ENCODE measurements around the gene NEDD8. TPM values are rescaled to one million over a fixed set of nuclear protein-coding genes. Genes with fewer than 3 reads are reported as not detected.

Gene NEDD8
- total RNA-seq, 2 donors from 2014 or later: 28.7 to 77.6 TPM

DNA sequence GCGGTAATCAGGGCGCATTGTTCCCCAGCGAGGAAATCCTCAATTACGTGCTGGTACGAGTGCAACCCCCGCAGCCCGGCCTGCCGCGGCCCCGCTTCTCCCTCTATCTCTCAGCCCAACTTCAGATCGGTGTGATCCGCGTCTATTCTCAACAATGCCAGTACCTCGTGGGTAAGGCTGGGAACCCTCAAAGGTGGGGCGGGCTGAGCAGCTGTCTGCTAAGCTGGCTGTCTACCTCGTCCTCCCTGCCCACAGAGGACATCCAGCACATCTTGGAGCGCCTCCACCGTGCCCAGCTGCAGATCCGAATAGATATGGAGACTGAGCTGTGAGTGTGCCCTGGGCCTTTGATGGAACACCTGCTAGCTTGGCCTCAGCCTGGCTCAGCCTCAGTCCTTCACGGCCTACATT lies 59.3 kb downstream of the NEDD8 start:
- Histone ChIP-seq H3K9me3 (no peaks in the 10 kb centered on the region), H3K4me1 (no peaks in the 10 kb centered on the region), H3K36me3 (replicated peaks in 1 of 2; ENCODE audit: insufficient read depth in 1 of 2, low read depth in 2 of 2) (no peaks in the 10 kb centered on the region), H3K4me3 (no peak overlapping the region), H3K27ac (no peak overlapping the region), H3K27me3 (no peaks in the 10 kb centered on the region)
- no peak for DNase-seq
- 76 to 87% methylated on average over 17 to 20 of the region's 20 CpGs for WGBS, 2 donors
- ATAC-seq: no peak
- intact Hi-C loops (cut with DNase I): no loop called here
- TF ChIP-seq POLR2A (IDR thresholded peaks at IDR 0.05) (no peak), CTCF (IDR thresholded peaks at IDR 0.05) (no peak)

GRCh38 chr14:24172261-24172860 lies 59.8 kb downstream of the NEDD8 start:
- WGBS, 2 donors: 58 to 70% methylated on average over 21 to 30 of the region's 30 CpGs
- Histone ChIP-seq H3K36me3 (replicated peaks in 1 of 2; ENCODE audit: insufficient read depth in 1 of 2, low read depth in 2 of 2) (peaks cover 0 to 2% of the 10 kb centered on the region in 2 donors), H3K27me3 (no peaks in the 10 kb centered on the region), H3K4me3 (no peak overlapping the region), H3K27ac (peak overlapping the region in 1 of 4 donors; percentile 5), H3K9me3 (no peaks in the 10 kb centered on the region), H3K4me1 (no peaks in the 10 kb centered on the region)
- ATAC-seq: no peak
- no peak for TF ChIP-seq CTCF (IDR thresholded peaks at IDR 0.05)
- intact Hi-C loops (cut with DNase I): no loop called here
- DNase-seq: no peak

GRCh38 chr14:24171422-24172260 lies 60.5 kb downstream of the NEDD8 start, which contains the start of gene REC8:
REC8 (plus strand) TSS chr14:24172080; CDS start chr14:24172553, 473 bp downstream.
- Histone ChIP-seq H3K9me3 (no peaks in the 10 kb centered on the region), H3K27me3 (no peaks in the 10 kb centered on the region), H3K27ac (peak within 1 kb of the TSS in 1 of 4 donors; percentile 5), H3K36me3 (replicated peaks in 1 of 2; ENCODE audit: insufficient read depth in 1 of 2, low read depth in 2 of 2) (peaks cover 0 to 3% of the 10 kb centered on the region in 2 donors), H3K4me3 (no peak within 1 kb of the TSS), H3K4me1 (no peaks in the 10 kb centered on the region)
- 49 to 63% methylated on average over 25 to 63 of the region's 63 CpGs for WGBS, 2 donors
- DNase-seq: peak; percentile 44 to 78 (median 62)
- peak; percentile 70 for ATAC-seq
- TF ChIP-seq POLR2A (IDR thresholded peaks at IDR 0.05) (peak in 1 of 3 donors; percentile 7), CTCF (IDR thresholded peaks at IDR 0.05) (no peak)
- intact Hi-C loops (cut with DNase I): no loop called here

DNA sequence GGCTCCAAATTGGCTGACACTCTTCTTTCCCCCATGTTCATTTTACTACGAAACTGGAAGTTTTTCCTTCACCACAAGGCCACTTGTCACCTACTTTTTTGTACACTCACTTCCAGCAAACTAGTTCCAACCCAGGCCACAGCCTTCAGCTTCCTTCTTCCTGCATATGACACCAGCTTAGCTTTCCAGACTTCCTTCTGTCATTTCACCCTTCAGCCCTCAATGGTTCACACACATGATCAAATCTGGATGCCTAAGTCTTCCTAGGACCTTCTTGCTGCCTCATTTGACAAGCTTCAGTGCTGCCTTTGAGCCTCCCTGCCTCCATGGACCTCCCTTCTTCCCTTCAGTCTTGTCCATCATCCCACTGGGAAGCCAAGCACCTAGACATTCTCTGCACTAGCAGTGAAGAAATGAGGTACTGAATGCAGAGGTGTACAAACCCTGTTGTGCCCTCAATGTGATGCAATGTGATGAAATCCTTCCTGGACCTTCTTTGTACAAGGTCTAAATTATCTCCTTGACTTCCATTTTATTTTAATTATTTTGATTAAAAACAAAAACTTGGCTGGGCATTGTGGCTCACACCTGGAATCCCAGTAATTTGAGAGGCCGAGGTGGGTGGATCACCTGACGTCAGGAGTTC lies 64.6 kb downstream of the NEDD8 start:
- Histone ChIP-seq H3K27me3 (no peaks in the 10 kb centered on the region), H3K9me3 (no peaks in the 10 kb centered on the region), H3K4me3 (no peak overlapping the region), H3K4me1 (peaks cover 9% of the 10 kb centered on the region), H3K27ac (no peak overlapping the region), H3K36me3 (replicated peaks in 1 of 2; ENCODE audit: insufficient read depth in 1 of 2, low read depth in 2 of 2) (peaks cover 5 to 32% of the 10 kb centered on the region in 2 donors)
- 76 to 83% methylated on average over 3 of the region's 3 CpGs for WGBS, 2 donors
- TF ChIP-seq POLR2A (IDR thresholded peaks at IDR 0.05) (no peak), CTCF (IDR thresholded peaks at IDR 0.05) (no peak)
- intact Hi-C loops (cut with DNase I): loop anchor here (10.0 kb wide), 1 partner anchor 113 kb away; the partner anchor contains the start of gene CARMIL3
- DNase-seq (no peak), ATAC-seq (no peak)

Small RNA genes within 50 kb of the gene (small RNA-seq; reads per million reads assigned to genes)
- gene AL136295.4 (not detected), gene CHMP4A (not detected), gene IPO4 (not detected), gene MDP1 (0.70 reads per million, percentile 15 among the genes with 10 or more reads in this experiment)

Other genes starting within 250 kb of the NEDD8 start
- 10 to 100 TPM; 10.6 to 16.5 TPM for gene DHRS4L2, start 243.4 kb downstream of the NEDD8 start, total RNA-seq
- under 1 TPM; 0.78 to 0.99 TPM for gene CARMIL3, start 180.4 kb downstream of the NEDD8 start, total RNA-seq
- gene CPNE6, start 160.8 kb downstream of the NEDD8 start, total RNA-seq: not detected
- 10 to 100 TPM; 20.4 to 29.8 TPM for gene PCK2, start 138.1 kb downstream of the NEDD8 start, total RNA-seq
- gene DCAF11, start 117.6 kb downstream of the NEDD8 start, total RNA-seq: 100 to 1,000 TPM in 1 of 2 donors, 10 to 100 TPM in 1; 77.1 to 128 TPM
- 1 to 10 TPM; 2.1 to 2.6 TPM for gene NRL, start 117.4 kb downstream of the NEDD8 start, total RNA-seq
- 10 to 100 TPM in 1 of 2 donors, 1 to 10 TPM in 1; 6.3 to 12.2 TPM for gene FITM1, start 101.7 kb downstream of the NEDD8 start, total RNA-seq
- gene PSME1, start 96.2 kb downstream of the NEDD8 start, total RNA-seq: 10 to 100 TPM; 78.4 to 93.7 TPM
- 10 to 100 TPM in 1 of 2 donors, 1 to 10 TPM in 1; 9.9 to 21.1 TPM for gene EMC9, start 90.8 kb downstream of the NEDD8 start, total RNA-seq
- 10 to 100 TPM; 29.3 to 30.4 TPM for gene PSME2, start 85.8 kb downstream of the NEDD8 start, total RNA-seq
- gene RNF31, start 84.9 kb downstream of the NEDD8 start, total RNA-seq: 10 to 100 TPM; 38.1 to 83.1 TPM
- 10 to 100 TPM; 12.5 to 21.5 TPM for gene IRF9, start 71.1 kb downstream of the NEDD8 start, total RNA-seq
- gene REC8, start 60.3 kb downstream of the NEDD8 start, total RNA-seq: 1 to 10 TPM; 7.8 to 8.9 TPM
- gene IPO4, start 43.6 kb downstream of the NEDD8 start, total RNA-seq: 10 to 100 TPM; 30.4 to 73.5 TPM
- 10 to 100 TPM; 57.9 to 59.7 TPM for gene TM9SF1, start 36.9 kb downstream of the NEDD8 start, total RNA-seq
- under 1 TPM in 1 of 2 donors, not detected in 1; 0.26 TPM for gene TSSK4, start 26.7 kb downstream of the NEDD8 start, total RNA-seq
- gene CHMP4A, start 18.9 kb downstream of the NEDD8 start, total RNA-seq: 10 to 100 TPM; 28.5 to 32.0 TPM
- gene MDP1, start 16.3 kb downstream of the NEDD8 start, total RNA-seq: 10 to 100 TPM in 1 of 2 donors, 1 to 10 TPM in 1; 2.0 to 18.9 TPM
- gene GMPR2, start 562 bp upstream of the NEDD8 start, total RNA-seq: 10 to 100 TPM; 30.9 to 41.9 TPM
- 10 to 100 TPM; 28.3 to 35.3 TPM for gene TINF2, start 10.3 kb upstream of the NEDD8 start, total RNA-seq
- gene TGM1, start 30.8 kb upstream of the NEDD8 start, total RNA-seq: 10 to 100 TPM in 1 of 2 donors, 1 to 10 TPM in 1; 2.9 to 13.8 TPM
- gene RABGGTA, start 39.2 kb upstream of the NEDD8 start, total RNA-seq: 10 to 100 TPM; 18.4 to 90.0 TPM
- gene DHRS1, start 67.4 kb upstream of the NEDD8 start, total RNA-seq: 10 to 100 TPM; 18.8 to 31.4 TPM
- gene NOP9, start 67.5 kb upstream of the NEDD8 start, total RNA-seq: 10 to 100 TPM; 10.6 to 12.2 TPM
- 10 to 100 TPM; 19.1 to 34.0 TPM for gene CIDEB, start 75.6 kb upstream of the NEDD8 start, total RNA-seq
- 10 to 100 TPM; 10.9 to 31.3 TPM for gene LTB4R2, start 77.8 kb upstream of the NEDD8 start, total RNA-seq
- 1 to 10 TPM; 3.6 to 9.1 TPM for gene LTB4R, start 79.1 kb upstream of the NEDD8 start, total RNA-seq
- gene ADCY4, start 102.7 kb upstream of the NEDD8 start, total RNA-seq: 10 to 100 TPM; 10.6 to 14.8 TPM
- 1 to 10 TPM; 6.0 to 9.9 TPM for gene RIPK3, start 107.6 kb upstream of the NEDD8 start, total RNA-seq
- 10 to 100 TPM; 11.9 to 19.8 TPM for gene NFATC4, start 135.8 kb upstream of the NEDD8 start, total RNA-seq
- gene NYNRIN, start 166.6 kb upstream of the NEDD8 start, total RNA-seq: 1 to 10 TPM; 7.3 to 7.5 TPM
- 1 to 10 TPM in 1 of 2 donors, under 1 TPM in 1; 0.33 to 4.9 TPM for gene CBLN3, start 197.3 kb upstream of the NEDD8 start, total RNA-seq
- 10 to 100 TPM; 43.8 TPM for gene KHNYN, start 197.6 kb upstream of the NEDD8 start, total RNA-seq
- gene SDR39U1, start 210.4 kb upstream of the NEDD8 start, total RNA-seq: 10 to 100 TPM; 34.8 to 63.6 TPM